Right lobe of liver (tissue), 6 donors: ENCODE results near the gene PCP4. TPM values are rescaled to one million over a fixed set of nuclear protein-coding genes. Genes with fewer than 3 reads are reported as not detected.

Experiments
- ATAC-seq, 4 donors: fragments of 200-7000 bp; cut with Tn5 transposase; one replicate each; pipeline ENCODE4 v1.9.1; 2020; ENCODE audit warnings: mild to moderate bottlenecking in 4 of 4, moderate library complexity in 4 of 4
- DNase-seq, 3 donors: peaks; one replicate each; pipeline ENCODE4 v3.0.0-alpha.2; 2020
- H3K27ac ChIP-seq, 3 donors: fragments of 200-600 bp; one replicate each; pipeline ENCODE4 v1.8.0; 2022
- H3K27me3 ChIP-seq, 2 donors: fragments of 200-600 bp; one replicate each; pipeline ENCODE4 v1.8.0; 2022
- H3K36me3 ChIP-seq, 4 donors: fragments of 200-600 bp; sonication (generic) in 1 of 4; one replicate each; pipeline versions ENCODE4 v1.5.1 to v1.8.0; 2017 to 2022; ENCODE audit warnings: control low read depth in 1 of 4
- H3K4me1 ChIP-seq, 4 donors: fragments of 200-600 bp; sonication (generic) in 1 of 4; one replicate each; pipeline versions ENCODE4 v1.5.1 to v1.8.0; 2017 to 2022; ENCODE audit warnings: control low read depth in 1 of 4
- H3K4me3 ChIP-seq, 3 donors: fragments of 200-600 bp; one replicate each; pipeline ENCODE4 v1.8.0; 2022
- H3K9me3 ChIP-seq, 4 donors: fragments of 200-600 bp; sonication (generic) in 1 of 4; one replicate each; pipeline versions ENCODE4 v1.5.1 to v1.8.0; 2017 to 2022; ENCODE audit warnings: control low read depth in 1 of 4
- CTCF ChIP-seq, 4 donors: fragments of 200-600 bp in 3 of 4; fragments of 450-650 bp in 1 of 4; IDR thresholded peaks; one replicate each; pipeline versions ENCODE4 v1.5.1 to v1.8.0; 2016 to 2022; ENCODE audit warnings: antibody characterized with exemption in 4 of 4, mild to moderate bottlenecking in 2 of 4
- POLR2A ChIP-seq: fragments of 450-650 bp; IDR thresholded peaks from one replicate; pipeline ENCODE4 v1.6.1; 2017; ENCODE audit warnings: antibody characterized with exemption, mild to moderate bottlenecking
- WGBS: methylation state at CpG from one replicate; pipeline ENCODE4 v1.1.6; 2018; ENCODE audit warnings: low coverage, low lambda C conversion rate; ENCODE audit not compliant: insufficient coverage; ENCODE audit errors: missing lambda C conversion rate; 5-methylcytosine and 5-hydroxymethylcytosine counted together
- intact Hi-C, 2 donors: fragments of 100-400 bp; cut with DNase I; formaldehyde crosslinking; loops; one replicate each; pipeline versions ENCODE4 v1.11.2 to v1.14.1; 2022
- total RNA-seq, 6 experiments: library from RNA; depleted of rRNA in 2 of 6; stranded (reverse); fragments of >200 nt in 2 of 6; fragmentation: NEBNext Ultra II Directional in 3 of 6; extraction: Animal tissue kit (Norgen Biotek cat#: 25700) in 3 of 6; gene quantifications; one replicate each; pipeline versions ENCODE4 v1.1.0 to v1.2.4, GENCODE V29; 2016 to 2023
- donor health status: DM: no; HTN: yes; CAD: no.
- donor health status: DM: no; HTN: no; CAD: no.
- donor health status: DM: no; HTN: no; CAD: no.
- donor health status: DM: no; HTN: yes; CAD: no.
- donor health status: DM: no; HTN: yes; CAD: no.

The PCP4 gene
- total RNA-seq, 6 experiments from 2014 or later, result not detected

GRCh38 chr21:39913706-39914305 is 46.6 kb downstream of the PCP4 start:
- no peaks in the 10 kb centered on the region for H3K9me3 ChIP-seq
- H3K27ac ChIP-seq, result no peak overlapping the region
- no peaks in the 10 kb centered on the region for H3K36me3 ChIP-seq
- TF ChIP-seq CTCF (IDR thresholded peaks at IDR 0.05), result no peak
- no peak for TF ChIP-seq POLR2A
- 58% methylated on average over 7 of the region's 8 CpGs for WGBS
- intact Hi-C loops, result no loop called here
- no peaks in the 10 kb centered on the region for H3K27me3 ChIP-seq
- DNase-seq, result no peak
- H3K4me1 ChIP-seq, result no peaks in the 10 kb centered on the region
- no peak for ATAC-seq
- no peak overlapping the region for H3K4me3 ChIP-seq

- Histone ChIP-seq H3K4me1 (no peaks in the 10 kb centered on the region), H3K27me3 (no peaks in the 10 kb centered on the region), H3K9me3 (no peaks in the 10 kb centered on the region), H3K27ac (no peak overlapping the region), H3K4me3 (no peak overlapping the region), H3K36me3 (no peaks in the 10 kb centered on the region)
- intact Hi-C loops, result no loop called here
- TF ChIP-seq CTCF (IDR thresholded peaks at IDR 0.05) (no peak), POLR2A (no peak)
- ATAC-seq (no peak), DNase-seq (no peak)
- 62% methylated on average over 1 of the region's 1 CpG for WGBS
Measured at GRCh38 chr21:39915881-39916280, 48.6 kb downstream of the PCP4 start.

- Histone ChIP-seq H3K27me3 (no peaks in the 10 kb centered on the region), H3K27ac (no peak overlapping the region), H3K4me3 (no peak overlapping the region), H3K36me3 (no peaks in the 10 kb centered on the region), H3K4me1 (no peaks in the 10 kb centered on the region), H3K9me3 (no peaks in the 10 kb centered on the region)
- no peak for ATAC-seq
- intact Hi-C loops, result no loop called here
- DNase-seq, result no peak
- WGBS, result 47% methylated on average over 4 of the region's 4 CpGs
- no peak for TF ChIP-seq CTCF (IDR thresholded peaks at IDR 0.05)
- TF ChIP-seq POLR2A, result no peak
Measured at GRCh38 chr21:39918558-39918957, 51.3 kb downstream of the PCP4 start.

GRCh38 chr21:39923476-39923875 is 56.2 kb downstream of the PCP4 start:
- no peak for DNase-seq
- WGBS, result 33% methylated on average over 2 of the region's 10 CpGs

More at GRCh38 chr21:39923476-39923875, 56.2 kb downstream of the PCP4 start:
- Histone ChIP-seq H3K4me3 (no peak overlapping the region), H3K36me3 (no peaks in the 10 kb centered on the region), H3K27ac (no peak overlapping the region), H3K9me3 (no peaks in the 10 kb centered on the region), H3K4me1 (no peaks in the 10 kb centered on the region), H3K27me3 (no peaks in the 10 kb centered on the region)
- ATAC-seq, result no peak
- intact Hi-C loops, result no loop called here
- TF ChIP-seq POLR2A (no peak), CTCF (IDR thresholded peaks at IDR 0.05) (no peak)
